A549 (cell line): ENCODE data around the gene TAL1.

Experiments used
- CTCF ChIP-seq: fragments of >200 bp; sonication (Bioruptor Twin); formaldehyde crosslinking; IDR thresholded peaks from 3 replicates; pipeline ENCODE4 v1.5.1; 2016
- ELK1 ChIP-seq: fragments of 150-350 bp; IDR thresholded peaks from 2 replicates; pipeline ENCODE4 v1.6.1; 2014; ENCODE audit warnings: low read depth, mild to moderate bottlenecking, low read length
- POLR2A ChIP-seq: IDR thresholded peaks from 2 replicates; pipeline ENCODE4 v1.6.1; 2012; ENCODE audit warnings: mild to moderate bottlenecking, low read length
- REST ChIP-seq: fragments of 200-600 bp; sonication (generic); IDR thresholded peaks from 2 replicates; pipeline ENCODE4 v1.6.1; 2016; ENCODE audit warnings: antibody characterized with exemption, mild to moderate bottlenecking, moderate library complexity
- RFX5 ChIP-seq: fragments of 450-650 bp; IDR thresholded peaks from 2 replicates; pipeline ENCODE4 v1.7.1; 2014; ENCODE audit warnings: antibody characterized with exemption, mild to moderate bottlenecking, moderate library complexity

DNA sequence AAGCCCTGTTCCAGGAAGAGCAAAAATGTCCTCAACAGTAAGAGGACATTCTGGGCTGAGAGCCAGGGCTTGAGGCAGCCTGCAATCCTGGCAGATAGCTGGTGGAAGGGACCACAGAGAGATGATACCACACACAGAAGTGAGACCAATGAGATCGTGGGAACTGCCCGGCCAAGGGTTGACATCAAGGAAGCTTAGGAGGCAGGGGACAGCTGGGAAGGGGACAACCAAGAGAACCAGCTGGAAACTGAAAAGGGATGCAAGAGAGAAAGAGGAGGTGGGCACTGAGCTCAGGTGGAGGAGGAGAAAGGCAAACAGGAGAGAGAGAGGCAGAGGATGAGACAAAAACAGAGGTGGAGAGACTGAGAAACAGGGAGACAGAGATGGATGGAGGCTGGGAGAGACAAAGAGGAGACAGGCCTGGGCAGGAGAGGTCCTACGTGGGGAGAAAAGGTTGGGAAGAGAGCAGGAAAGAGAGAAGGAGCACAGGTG, 51.4 kb downstream of the TAL1 start:
- TF ChIP-seq CTCF: no peak
- no peak for TF ChIP-seq RFX5
- no peak for TF ChIP-seq REST
- TF ChIP-seq ELK1: no peak
- TF ChIP-seq POLR2A: no peak
